Hepatocyte (in vitro differentiated cells): ENCODE data around the gene LIMS2. TPM values are rescaled to one million over a fixed set of nuclear protein-coding genes. Genes with fewer than 3 reads are reported as not detected.

Source experiments
- DNase-seq: peaks from one replicate; pipeline ENCODE4 v3.0.0-alpha.2; 2016; ENCODE audit warnings: low spot score
- H2AFZ ChIP-seq: fragments of 200-600 bp; sonication (generic); 2 replicates; pipeline ENCODE4 v1.6.0; 2016; ENCODE audit warnings: antibody characterized with exemption, mild to moderate bottlenecking
- H3K27ac ChIP-seq: fragments of 200-600 bp; sonication (generic); 2 replicates; pipeline ENCODE4 v1.5.1; 2016; ENCODE audit warnings: mild to moderate bottlenecking
- H3K27me3 ChIP-seq: fragments of 200-600 bp; sonication (generic); 2 replicates; pipeline ENCODE4 v1.6.1; 2016
- H3K36me3 ChIP-seq: fragments of 200-600 bp; sonication (generic); replicated peaks from 2 replicates; pipeline ENCODE4 v1.5.1; 2016; ENCODE audit warnings: low read depth; ENCODE audit not compliant: insufficient read depth
- H3K4me1 ChIP-seq: fragments of 200-600 bp; sonication (generic); 2 replicates; pipeline ENCODE4 v1.5.1; 2016; ENCODE audit warnings: mild to moderate bottlenecking, moderate library complexity; ENCODE audit not compliant: insufficient read depth
- H3K4me2 ChIP-seq: fragments of 200-600 bp; sonication (generic); 2 replicates; pipeline ENCODE4 v1.6.0; 2016
- H3K4me3 ChIP-seq: fragments of 200-600 bp; sonication (generic); 2 replicates; pipeline ENCODE4 v1.5.1; 2016; ENCODE audit warnings: mild to moderate bottlenecking
- H3K79me2 ChIP-seq: fragments of 200-600 bp; sonication (generic); 2 replicates; pipeline ENCODE4 v1.6.0; 2017; ENCODE audit warnings: mild to moderate bottlenecking
- H3K9me2 ChIP-seq: fragments of 200-600 bp; sonication (generic); replicated peaks from 2 replicates; pipeline ENCODE4 v1.6.0; 2017; ENCODE audit warnings: mild to moderate bottlenecking; ENCODE audit not compliant: insufficient read depth
- H3K9me3 ChIP-seq: fragments of 200-600 bp; sonication (generic); 2 replicates; pipeline ENCODE4 v1.5.1; 2016; ENCODE audit warnings: low read depth, mild to moderate bottlenecking
- H4K20me1 ChIP-seq: fragments of 200-600 bp; sonication (generic); 2 replicates; pipeline ENCODE4 v1.6.0; 2016; ENCODE audit warnings: mild to moderate bottlenecking; ENCODE audit not compliant: insufficient read depth, poor library complexity, severe bottlenecking
- CTCF ChIP-seq: fragments of 200-600 bp; sonication (generic); IDR thresholded peaks from 2 replicates; pipeline ENCODE4 v1.5.1; 2016; ENCODE audit warnings: antibody characterized with exemption, mild to moderate bottlenecking; ENCODE audit not compliant: poor library complexity
- EZH2 ChIP-seq: fragments of 200-600 bp; sonication (generic); IDR thresholded peaks from 2 replicates; pipeline ENCODE4 v1.6.1; 2016; ENCODE audit warnings: antibody characterized with exemption, mild to moderate bottlenecking, borderline replicate concordance
- EZH2phosphoT487 ChIP-seq: fragments of 200-600 bp; sonication (generic); IDR thresholded peaks from one replicate; pipeline ENCODE4 v1.6.1; 2018; ENCODE audit warnings: antibody characterized with exemption, mild to moderate bottlenecking, low read depth, moderate library complexity; ENCODE audit not compliant: unreplicated experiment, severe bottlenecking
- WGBS: methylation state at CpG from one replicate; pipeline ENCODE4 v1.1.6; 2016; ENCODE audit warnings: low lambda C conversion rate; ENCODE audit errors: missing lambda C conversion rate; 5-methylcytosine and 5-hydroxymethylcytosine counted together
- polyA plus RNA-seq: library from polyadenylated mRNA; unstranded; fragments of >200 nt; fragmentation: Nextera tagmentation; extraction: Ambion mirVana; gene quantifications from 2 replicates; pipeline ENCODE4 v1.2.1, GENCODE V29; 2016
- total RNA-seq: library from RNA; depleted of rRNA; stranded (reverse); fragments of >200 nt; gene quantifications from 2 replicates; pipeline ENCODE4 v1.2.3, GENCODE V29; 2014

LIMS2 gene
- total and polyA plus RNA-seq, 2 experiments from 2014 or later = 4.0 to 8.3 TPM

- whole genome bisulfite sequencing = 78% methylated on average over 17 of the region's 23 CpGs
- Histone ChIP-seq H3K36me3 (no peaks in the 10 kb centered on the region), H3K4me3 (no peak overlapping the region), H3K27ac (peak overlapping the region; percentile 30), H3K4me2 (no peak overlapping the region), H3K27me3 (no peaks in the 10 kb centered on the region), H3K79me2 (no peaks in the 10 kb centered on the region), H4K20me1 (no peaks in the 10 kb centered on the region), H3K4me1 (peaks cover 10% of the 10 kb centered on the region), H3K9me2 (no peaks in the 10 kb centered on the region), H3K9me3 (no peaks in the 10 kb centered on the region), H2AFZ (no peak overlapping the region)
- peak; percentile 54 for DNase-seq
- TF ChIP-seq EZH2 = no peak
- no peak for TF ChIP-seq EZH2phosphoT487
- no peak for TF ChIP-seq CTCF
These were observed 36.8 kb downstream of the LIMS2 start for GRCh38 chr2:127638361-127639110.

- H3K4me1 ChIP-seq = peaks cover 10% of the 10 kb centered on the region
- no peaks in the 10 kb centered on the region for H4K20me1 ChIP-seq
- no peaks in the 10 kb centered on the region for H3K9me2 ChIP-seq
- WGBS = 38% methylated on average over 8 of the region's 8 CpGs
- no peaks in the 10 kb centered on the region for H3K36me3 ChIP-seq
- no peaks in the 10 kb centered on the region for H3K79me2 ChIP-seq
- no peaks in the 10 kb centered on the region for H3K9me3 ChIP-seq
- H3K4me3 ChIP-seq = no peak overlapping the region
- TF ChIP-seq EZH2 = no peak
- H3K4me2 ChIP-seq = no peak overlapping the region
- peak; percentile 58 for DNase-seq
- no peaks in the 10 kb centered on the region for H3K27me3 ChIP-seq
- H2AFZ ChIP-seq = no peak overlapping the region
- H3K27ac ChIP-seq = peak overlapping the region; percentile 53
These were observed 37.5 kb downstream of the LIMS2 start for GRCh38 chr2:127637725-127638252.

DNA sequence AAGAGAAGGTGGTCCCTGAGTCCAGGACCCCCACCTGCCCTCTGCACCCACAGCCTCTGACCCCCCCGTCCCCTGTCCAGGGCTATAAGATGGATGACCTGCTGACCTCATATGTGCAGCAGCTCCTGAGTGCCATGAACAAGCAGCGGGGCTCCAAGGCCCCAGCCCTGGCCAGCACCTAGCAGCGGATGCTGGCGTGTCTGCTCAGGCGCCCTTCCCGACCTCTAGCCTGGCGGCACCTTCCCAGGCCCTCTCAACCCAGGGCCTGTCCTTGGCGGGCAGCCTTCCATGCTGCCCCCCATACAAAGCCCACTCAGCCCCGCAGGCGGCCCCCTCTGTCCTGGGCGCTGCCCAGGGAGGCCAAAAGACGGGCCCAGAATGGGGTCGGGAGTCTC lies 38.1 kb downstream of the LIMS2 start:
- Histone ChIP-seq H2AFZ (no peak overlapping the region), H4K20me1 (no peaks in the 10 kb centered on the region), H3K27ac (peak overlapping the region; percentile 53), H3K27me3 (no peaks in the 10 kb centered on the region), H3K36me3 (no peaks in the 10 kb centered on the region), H3K9me2 (no peaks in the 10 kb centered on the region), H3K9me3 (no peaks in the 10 kb centered on the region), H3K4me1 (peaks cover 10% of the 10 kb centered on the region), H3K4me2 (no peak overlapping the region), H3K4me3 (no peak overlapping the region), H3K79me2 (no peaks in the 10 kb centered on the region)
- DNase-seq = no peak
- WGBS = 88% methylated on average over 13 of the region's 13 CpGs
- TF ChIP-seq EZH2phosphoT487 (no peak), CTCF (no peak), EZH2 (no peak)
